Stomach (tissue), 4 donors: ENCODE data around the gene REX1BD.

Experiments used
- CTCF ChIP-seq, 7 experiments: fragments of 450-650 bp in 4 of 7; fragments of 200-600 bp in 3 of 7; sonication (generic) in 3 of 7; IDR thresholded peaks; one replicate each; pipeline ENCODE4 v1.5.1; 2016 to 2019; ENCODE audit warnings: antibody characterized with exemption in 7 of 7, control low read depth in 2 of 7, mild to moderate bottlenecking in 1 of 7
- EP300 ChIP-seq: sonication (generic); formaldehyde crosslinking; IDR thresholded peaks from one replicate; pipeline ENCODE4 v1.6.1; 2017; ENCODE audit warnings: antibody characterized with exemption
- POLR2AphosphoS5 ChIP-seq, 3 donors: sonication (generic); formaldehyde crosslinking; IDR thresholded peaks; one replicate each; pipeline ENCODE4 v1.6.1; 2016; ENCODE audit warnings: antibody characterized with exemption in 3 of 3

DNA sequence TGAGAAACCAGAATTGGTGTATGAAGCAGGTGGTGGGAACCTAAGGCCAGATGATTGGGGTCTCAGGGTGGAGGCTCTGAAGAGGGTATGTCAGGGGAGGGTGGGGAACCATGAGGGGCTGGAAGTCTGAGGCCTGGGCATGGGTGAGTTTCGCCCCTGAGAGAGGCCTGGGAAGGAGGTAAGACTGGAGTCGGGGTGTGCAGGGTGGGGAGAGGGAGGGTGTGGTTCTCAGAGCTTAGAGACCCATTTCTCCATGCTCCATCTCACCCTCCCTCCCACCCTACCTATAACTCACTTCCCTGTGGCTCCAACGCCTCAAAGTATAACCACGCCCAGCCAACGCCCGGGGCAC is 47.2 kb downstream of the REX1BD start:
- TF ChIP-seq EP300 (no peak), POLR2AphosphoS5 (IDR thresholded peaks at IDR 0.05) (no peak), CTCF (IDR thresholded peaks at IDR 0.05) (no peak)
